GM21423 (cell line): ENCODE results near the gene NARF.

Source experiments
- ATAC-seq: cut with Tn5 transposase; IDR thresholded peaks from one replicate; pipeline ENCODE4 v1.9.1; 2021; ENCODE audit warnings: mild to moderate bottlenecking, moderate library complexity; ENCODE audit not compliant: unreplicated experiment

Gene NARF

GRCh38 chr17:82470065-82470464 is 11.5 kb downstream of the NARF start:
- no peak for ATAC-seq

- no peak for ATAC-seq
Observed at GRCh38 chr17:82474223-82475010, 15.9 kb downstream of the NARF start.

- ATAC-seq, result no peak
Observed at GRCh38 chr17:82475458-82475857, 16.9 kb downstream of the NARF start.

GRCh38 chr17:82477934-82478333 is 19.4 kb downstream of the NARF start:
- ATAC-seq, result no peak

- ATAC-seq, result no peak
Observed at GRCh38 chr17:82479602-82480001, 21.1 kb downstream of the NARF start.

- ATAC-seq, result no peak
Observed at GRCh38 chr17:82480318-82480717, 21.8 kb downstream of the NARF start.

GRCh38 chr17:82483204-82483660 is 24.7 kb downstream of the NARF start:
- no peak for ATAC-seq

- ATAC-seq, result no peak
Observed at GRCh38 chr17:82483836-82484235, 25.3 kb downstream of the NARF start.

GRCh38 chr17:82486231-82487094 is 27.9 kb downstream of the NARF start:
- ATAC-seq, result no peak

- ATAC-seq, result no peak
Observed at GRCh38 chr17:82487910-82488309, 29.4 kb downstream of the NARF start.

- no peak for ATAC-seq
Observed at GRCh38 chr17:82489117-82489516, 30.6 kb downstream of the NARF start.

- ATAC-seq, result no peak
Observed at GRCh38 chr17:82489851-82490511, 31.4 kb downstream of the NARF start.

- ATAC-seq, result no peak
Observed at GRCh38 chr17:82490512-82491195, 32.1 kb downstream of the NARF start.

- ATAC-seq, result no peak
Observed at GRCh38 chr17:82491196-82491530, 32.6 kb downstream of the NARF start.

- no peak for ATAC-seq
Observed at GRCh38 chr17:82491533-82491932, 33.0 kb downstream of the NARF start.

- no peak for ATAC-seq
Observed at GRCh38 chr17:82492643-82493225, 34.2 kb downstream of the NARF start.

- no peak for ATAC-seq
Observed at GRCh38 chr17:82493226-82493781, 34.8 kb downstream of the NARF start.

- peak; percentile 39 for ATAC-seq
Observed at GRCh38 chr17:82494236-82495055, 35.9 kb downstream of the NARF start.

- no peak for ATAC-seq
Observed at GRCh38 chr17:82495844-82496528, 37.4 kb downstream of the NARF start.
